ENCODE data around the gene DENND1B.

DNA sequence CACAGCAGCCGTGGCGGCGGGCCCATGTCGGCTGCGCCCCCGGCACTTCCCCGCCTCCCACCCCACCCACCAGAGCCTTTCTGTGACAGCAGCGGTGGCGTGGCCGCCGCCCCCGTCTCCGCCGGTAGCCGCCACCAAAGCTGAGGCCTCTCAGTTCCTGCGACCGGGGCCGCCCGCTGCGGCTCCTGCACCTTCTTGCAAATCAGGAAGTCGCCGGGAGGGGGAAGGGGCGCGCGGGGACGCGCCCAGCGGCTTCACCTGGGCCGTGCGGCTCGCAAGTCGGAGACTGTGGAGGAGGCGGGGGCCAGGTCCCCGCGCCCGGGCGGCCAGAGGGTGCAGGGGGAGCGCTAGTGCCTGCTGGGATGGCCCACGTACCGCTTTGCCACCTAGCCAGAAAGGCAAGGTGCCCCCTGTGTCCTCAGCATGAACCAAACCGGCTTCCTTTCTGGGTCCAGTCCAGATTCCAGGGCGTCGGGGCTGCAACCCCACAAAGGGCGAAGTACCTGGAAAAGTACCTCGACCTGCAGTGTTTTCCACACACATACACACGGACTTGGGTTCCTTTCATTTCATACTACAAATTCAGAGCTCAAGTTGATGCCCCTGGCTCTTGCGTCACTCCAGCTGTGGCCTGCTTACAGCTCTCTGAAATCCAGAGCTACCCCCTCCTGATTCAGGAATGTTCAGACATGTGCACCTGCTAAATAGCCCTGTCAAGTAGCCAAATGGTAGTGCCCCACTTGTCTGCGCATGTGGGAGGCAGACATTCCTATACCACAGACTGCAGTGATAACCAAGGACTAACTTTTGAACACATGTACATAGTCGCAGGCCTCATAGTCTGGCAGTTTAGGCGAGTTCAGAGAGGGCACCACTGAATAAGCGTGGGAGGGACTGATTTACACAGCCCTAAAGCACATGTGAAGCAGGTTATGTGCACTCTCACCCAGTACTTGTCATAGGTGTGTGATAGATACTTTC lies at the start of gene DENND1B:
- TF ChIP-seq TAF1 (IDR thresholded peaks at IDR 0.05; ENCODE audit: low read depth) (no peak), CTCF (IDR thresholded peaks at IDR 0.05; ENCODE audit: poor library complexity, severe bottlenecking) (peak; percentile 39)

Measured in neural cell (in vitro differentiated cells).